Thyroid gland (tissue), 4 donors: ENCODE results near the gene EML4.

Experiments used
- CTCF ChIP-seq, 6 experiments: fragments of 200-600 bp in 3 of 6; fragments of 450-650 bp in 3 of 6; sonication (generic) in 3 of 6; IDR thresholded peaks; one replicate each; pipeline ENCODE4 v1.5.1; 2016 to 2019; ENCODE audit warnings: antibody characterized with exemption in 6 of 6, mild to moderate bottlenecking in 2 of 6, inconsistent platforms in 1 of 6, moderate library complexity in 1 of 6
- POLR2A ChIP-seq, 2 donors: fragments of 450-650 bp; IDR thresholded peaks; one replicate each; pipeline ENCODE4 v1.6.1; 2017; ENCODE audit warnings: antibody characterized with exemption in 2 of 2, mild to moderate bottlenecking in 2 of 2, moderate library complexity in 1 of 2

GRCh38 chr2:42284019-42284418 lies 114.9 kb downstream of the EML4 start:
- TF ChIP-seq CTCF (IDR thresholded peaks at IDR 0.05) (no peak), POLR2A (IDR thresholded peaks at IDR 0.05) (no peak)
